Mucosa of rectum (tissue), 2 donors: ENCODE measurements around the gene UGT3A1.
"Not testable (repeated sequence)": the region's sequence is repeated elsewhere in the genome, so short reads cannot be mapped to it uniquely, and the experiment has no call there.

Experiments
- H3K27ac ChIP-seq, 2 donors: one replicate each; pipeline ENCODE4 v1.7.0; 2013; ENCODE audit warnings: inconsistent platforms in 2 of 2, low read depth in 2 of 2, low read length in 2 of 2
- H3K27me3 ChIP-seq, 2 donors: one replicate each; pipeline ENCODE4 v1.7.0; 2013; ENCODE audit warnings: low read length in 2 of 2; ENCODE audit not compliant: control insufficient read depth in 2 of 2, insufficient read depth in 2 of 2
- H3K36me3 ChIP-seq, 2 donors: one replicate each; pipeline ENCODE4 v1.7.0; 2013; ENCODE audit warnings: low read length in 2 of 2; ENCODE audit not compliant: control insufficient read depth in 2 of 2, insufficient read depth in 2 of 2
- H3K4me1 ChIP-seq, 2 donors: one replicate each; pipeline ENCODE4 v1.7.0; 2013; ENCODE audit warnings: low read length in 2 of 2, mild to moderate bottlenecking in 1 of 2; ENCODE audit not compliant: control insufficient read depth in 2 of 2, insufficient read depth in 2 of 2
- H3K4me3 ChIP-seq, 2 donors: one replicate each; pipeline ENCODE4 v1.7.0; 2013; ENCODE audit warnings: low read length in 2 of 2
- H3K9ac ChIP-seq, 2 donors: one replicate each; pipeline ENCODE4 v1.7.0; 2013; ENCODE audit warnings: low read length in 2 of 2, low read depth in 1 of 2, mild to moderate bottlenecking in 1 of 2
- H3K9me3 ChIP-seq, 2 donors: one replicate each; pipeline ENCODE4 v1.7.0; 2013; ENCODE audit warnings: low read length in 2 of 2; ENCODE audit not compliant: control insufficient read depth in 2 of 2
- donor health status: healthy.
- donor health status: Normal muscosa, but diverticular disease.

Gene UGT3A1

GRCh38 chr5:35990941-35991611, at the start of gene UGT3A1:
TSS of gene UGT3A1 (minus strand) at chr5:35991390. CDS start at chr5:35991240, 150 bp downstream.
- no peaks in the 10 kb centered on the region for H3K27me3 ChIP-seq
- H3K9ac ChIP-seq, result no peak within 1 kb of the TSS
- H3K27ac ChIP-seq, result no peak within 1 kb of the TSS
- H3K9me3 ChIP-seq, result no peaks in the 10 kb centered on the region
- H3K4me1 ChIP-seq, result no peaks in the 10 kb centered on the region
- no peaks in the 10 kb centered on the region for H3K36me3 ChIP-seq
- H3K4me3 ChIP-seq, result no peak within 1 kb of the TSS

- Histone ChIP-seq H3K27me3 (no peaks in the 10 kb centered on the region), H3K9ac (no peak overlapping the region), H3K36me3 (no peaks in the 10 kb centered on the region), H3K9me3 (no peaks in the 10 kb centered on the region), H3K4me3 (no peak overlapping the region), H3K4me1 (no peaks in the 10 kb centered on the region), H3K27ac (no peak overlapping the region)
These were observed 44.5 kb upstream of the UGT3A1 start for GRCh38 chr5:36035696-36036095.

GRCh38 chr5:36034536-36035134, 43.4 kb upstream of the UGT3A1 start:
- H3K4me1 ChIP-seq, H3K9me3 ChIP-seq, H3K36me3 ChIP-seq, H3K4me3 ChIP-seq, H3K27me3 ChIP-seq, H3K9ac ChIP-seq, H3K27ac ChIP-seq: not testable (repeated sequence)

GRCh38 chr5:36033486-36033885, 42.3 kb upstream of the UGT3A1 start:
- Histone ChIP-seq H3K4me1 (no peaks in the 10 kb centered on the region), H3K27me3 (no peaks in the 10 kb centered on the region), H3K4me3 (no peak overlapping the region), H3K27ac (no peak overlapping the region), H3K9ac (no peak overlapping the region), H3K9me3 (no peaks in the 10 kb centered on the region), H3K36me3 (no peaks in the 10 kb centered on the region)

GRCh38 chr5:36033047-36033446, 41.9 kb upstream of the UGT3A1 start:
- H3K9ac ChIP-seq, result no peak overlapping the region
- H3K27me3 ChIP-seq, result no peaks in the 10 kb centered on the region
- H3K9me3 ChIP-seq, result no peaks in the 10 kb centered on the region
- no peak overlapping the region for H3K4me3 ChIP-seq
- no peaks in the 10 kb centered on the region for H3K4me1 ChIP-seq
- H3K27ac ChIP-seq, result no peak overlapping the region
- H3K36me3 ChIP-seq, result no peaks in the 10 kb centered on the region

- H3K9me3 ChIP-seq, result no peaks in the 10 kb centered on the region
- H3K36me3 ChIP-seq, result no peaks in the 10 kb centered on the region
- H3K4me3 ChIP-seq, result no peak overlapping the region
- no peaks in the 10 kb centered on the region for H3K27me3 ChIP-seq
- no peaks in the 10 kb centered on the region for H3K4me1 ChIP-seq
- H3K9ac ChIP-seq, result no peak overlapping the region
- no peak overlapping the region for H3K27ac ChIP-seq
These were observed 40.0 kb upstream of the UGT3A1 start for GRCh38 chr5:36031223-36031622.

- H3K9ac ChIP-seq, result no peak overlapping the region
- H3K4me1 ChIP-seq, result no peaks in the 10 kb centered on the region
- H3K36me3 ChIP-seq, result no peaks in the 10 kb centered on the region
- H3K9me3 ChIP-seq, result no peaks in the 10 kb centered on the region
- H3K27ac ChIP-seq, result no peak overlapping the region
- no peak overlapping the region for H3K4me3 ChIP-seq
- H3K27me3 ChIP-seq, result no peaks in the 10 kb centered on the region
These were observed 38.7 kb upstream of the UGT3A1 start for GRCh38 chr5:36029914-36030313.

- no peak overlapping the region for H3K27ac ChIP-seq
- no peaks in the 10 kb centered on the region for H3K36me3 ChIP-seq
- no peak overlapping the region for H3K9ac ChIP-seq
- H3K27me3 ChIP-seq, result no peaks in the 10 kb centered on the region
- no peak overlapping the region for H3K4me3 ChIP-seq
- H3K4me1 ChIP-seq, result no peaks in the 10 kb centered on the region
- H3K9me3 ChIP-seq, result no peaks in the 10 kb centered on the region
These were observed 37.8 kb upstream of the UGT3A1 start for GRCh38 chr5:36028816-36029465.

GRCh38 chr5:36027711-36028110, 36.5 kb upstream of the UGT3A1 start:
- H3K27ac ChIP-seq, result no peak overlapping the region
- H3K4me3 ChIP-seq, result no peak overlapping the region
- no peaks in the 10 kb centered on the region for H3K36me3 ChIP-seq
- H3K9ac ChIP-seq, result no peak overlapping the region
- no peaks in the 10 kb centered on the region for H3K4me1 ChIP-seq
- H3K9me3 ChIP-seq, result no peaks in the 10 kb centered on the region
- H3K27me3 ChIP-seq, result no peaks in the 10 kb centered on the region

- Histone ChIP-seq H3K4me3 (no peak overlapping the region), H3K9ac (no peak overlapping the region), H3K9me3 (no peaks in the 10 kb centered on the region), H3K27me3 (no peaks in the 10 kb centered on the region), H3K36me3 (no peaks in the 10 kb centered on the region), H3K27ac (no peak overlapping the region), H3K4me1 (no peaks in the 10 kb centered on the region)
These were observed 35.7 kb upstream of the UGT3A1 start for GRCh38 chr5:36026706-36027465.
